ENCODE data around the gene LEMD3. TPM values are rescaled to one million over a fixed set of nuclear protein-coding genes. Genes with fewer than 3 reads are reported as not detected.
A peak's percentile ranks its signal among the peaks of the same experiment; 100 is the strongest.

LEMD3 gene
- total RNA-seq, 1 donor from 2014 or later: 27.7 TPM

DNA sequence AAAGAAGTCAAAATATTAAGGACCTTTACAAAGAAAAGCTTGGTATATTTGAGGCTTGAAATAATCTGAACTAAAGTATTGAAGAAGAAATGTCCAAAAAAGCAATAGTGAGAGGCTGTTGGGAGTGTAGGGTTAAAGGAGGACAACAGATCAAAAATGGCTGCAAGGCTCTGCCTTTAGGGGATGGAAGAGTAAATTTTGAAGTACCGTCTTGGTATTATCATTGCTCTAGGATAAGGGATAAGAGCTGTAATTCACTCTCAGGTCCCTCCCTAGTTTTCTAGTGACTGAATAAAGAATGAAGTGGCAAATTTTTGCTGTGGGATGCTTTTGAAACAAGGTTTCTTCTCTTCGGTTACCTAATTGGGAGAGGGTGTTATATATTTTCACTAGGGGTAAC, 38.7 kb downstream of the LEMD3 start:
- no peak for DNase-seq (ENCODE audit: low spot score)

DNA sequence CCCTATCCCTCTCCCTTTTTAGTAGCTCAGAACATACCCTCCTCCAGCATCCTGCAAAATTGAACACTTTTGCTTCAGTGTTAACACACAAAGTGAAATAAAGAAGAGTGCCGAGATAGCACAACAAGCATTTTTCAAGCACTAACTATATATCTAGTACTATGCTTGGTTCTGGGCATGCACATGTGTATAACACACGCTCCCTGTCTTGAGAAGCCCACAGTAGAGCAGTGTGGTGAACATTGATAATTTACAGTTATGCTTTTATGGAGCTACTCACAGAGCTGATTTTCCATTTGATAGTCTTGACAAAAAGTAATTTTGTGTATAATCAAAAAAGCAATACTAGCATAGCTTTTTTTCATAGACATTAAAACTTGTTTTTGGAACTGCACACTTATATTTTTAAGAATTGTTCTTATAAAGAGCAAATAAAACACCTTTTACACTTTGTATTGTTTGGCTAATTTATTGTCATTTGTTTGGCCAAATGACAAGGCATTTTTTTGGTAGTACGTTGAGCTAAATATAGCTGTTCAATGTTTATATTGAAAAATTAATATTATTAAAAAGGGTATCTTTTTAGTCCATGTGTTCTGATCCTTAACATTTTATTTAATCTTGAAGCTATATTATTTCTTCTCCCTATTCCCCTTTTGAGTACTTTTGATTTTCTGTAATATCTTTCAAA, 39.7 kb downstream of the LEMD3 start:
- DNase-seq (ENCODE audit: low spot score): no peak

DNA sequence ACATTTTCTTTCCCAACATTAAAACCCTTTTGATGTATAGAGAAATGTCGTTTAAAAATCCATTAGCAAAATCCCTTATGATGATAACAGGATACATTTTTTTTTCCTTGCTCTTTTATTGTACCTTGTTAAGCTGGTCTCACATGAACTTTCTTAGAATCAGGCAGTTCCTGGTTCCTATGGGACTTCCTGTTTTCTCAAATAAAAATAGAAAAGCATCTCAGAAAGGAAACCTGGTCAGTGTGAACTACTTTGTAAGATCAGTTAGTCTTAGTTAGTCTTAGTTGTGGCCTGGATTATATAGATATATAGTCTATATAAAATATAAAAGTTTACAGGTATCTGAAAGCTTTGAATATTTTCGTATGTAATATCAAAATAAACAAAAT, 40.3 kb downstream of the LEMD3 start:
- no peak for DNase-seq (ENCODE audit: low spot score)

DNA sequence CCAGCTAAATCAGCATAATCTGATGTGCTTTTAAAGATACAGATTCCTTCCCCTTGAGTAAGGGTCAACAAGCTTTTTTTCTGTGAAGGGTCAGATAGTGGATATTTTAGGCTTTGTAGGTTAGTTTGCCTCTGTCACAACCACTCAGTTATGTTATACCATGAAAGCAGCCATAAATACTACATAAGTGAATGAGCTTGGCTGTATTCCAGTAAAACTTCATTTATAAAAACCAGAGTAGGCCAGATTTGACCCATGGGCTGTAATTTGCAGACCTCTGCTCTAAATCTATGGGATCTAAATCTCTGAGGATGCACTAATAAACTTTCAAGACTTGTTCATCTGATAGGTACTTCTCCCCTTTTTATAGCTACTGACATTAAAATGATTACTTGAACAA, 47.7 kb downstream of the LEMD3 start:
- no peak for DNase-seq (ENCODE audit: low spot score)

DNA sequence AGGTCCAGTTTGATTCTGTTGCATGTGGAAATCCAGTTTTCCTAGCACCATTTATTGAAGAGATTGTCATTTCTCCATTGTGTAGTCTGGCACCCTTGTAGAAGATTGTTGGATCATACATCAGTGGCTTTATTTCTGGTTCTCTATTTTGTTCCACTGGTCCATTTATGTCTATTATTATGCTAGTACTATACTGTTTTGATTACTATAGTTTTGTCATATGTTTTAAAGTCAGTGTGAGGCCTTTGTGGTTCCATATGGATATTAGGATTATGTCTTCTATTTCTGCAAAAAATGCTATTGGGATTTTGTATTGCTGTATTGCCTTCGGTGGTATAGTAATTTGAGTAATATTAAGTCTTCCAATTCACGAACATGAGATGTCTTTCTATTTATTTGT, 51.4 kb downstream of the LEMD3 start:
- no peak for DNase-seq (ENCODE audit: low spot score)

DNA sequence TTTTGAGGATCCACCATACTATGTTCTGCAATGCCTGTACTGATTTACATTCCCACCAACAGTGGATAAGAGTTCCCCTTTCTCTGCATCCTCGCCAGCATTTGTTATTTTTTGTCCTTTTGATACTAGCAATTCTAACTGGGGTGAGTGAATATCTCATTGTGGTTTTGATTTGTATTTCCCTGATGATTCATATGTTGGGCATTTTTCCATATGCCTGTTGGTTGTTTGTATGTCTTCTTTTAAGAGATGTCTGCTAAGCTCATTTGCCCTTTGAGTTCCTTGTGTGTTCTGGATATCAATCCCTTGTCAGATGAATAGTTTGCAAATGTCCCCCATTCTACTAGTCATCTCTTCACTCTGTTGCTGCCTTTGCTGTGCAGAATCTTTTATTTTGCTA, 60.1 kb downstream of the LEMD3 start:
- DNase-seq (ENCODE audit: low spot score): no peak

DNA sequence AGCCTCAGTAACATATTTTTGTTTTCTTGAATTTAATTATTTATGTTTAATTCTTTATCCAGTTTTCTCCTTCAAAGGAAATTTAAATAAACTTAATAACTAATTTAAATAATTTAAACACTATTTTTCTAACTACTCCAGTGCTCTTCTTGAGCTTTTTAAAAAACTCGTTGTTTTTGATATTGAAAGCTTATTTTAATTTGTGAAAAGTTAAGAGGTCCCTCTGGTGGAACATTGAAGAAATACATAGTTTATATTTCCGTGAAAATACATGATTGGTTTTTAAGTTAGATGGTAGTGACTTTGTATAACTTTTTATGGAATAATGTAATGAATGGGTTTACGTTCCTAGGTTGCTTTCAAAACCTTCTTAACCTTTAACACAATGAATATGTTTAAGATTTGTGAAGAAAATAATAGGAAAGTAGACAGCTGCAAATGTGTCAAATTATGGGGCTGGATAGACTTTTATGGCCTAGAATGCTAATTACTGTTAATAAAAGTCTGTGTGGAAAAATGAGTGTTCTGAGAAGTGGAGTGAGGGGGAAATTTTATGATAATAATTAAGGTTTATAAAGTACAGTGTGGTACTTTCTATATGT, 63.2 kb downstream of the LEMD3 start:
- DNase-seq (ENCODE audit: low spot score): no peak

DNA sequence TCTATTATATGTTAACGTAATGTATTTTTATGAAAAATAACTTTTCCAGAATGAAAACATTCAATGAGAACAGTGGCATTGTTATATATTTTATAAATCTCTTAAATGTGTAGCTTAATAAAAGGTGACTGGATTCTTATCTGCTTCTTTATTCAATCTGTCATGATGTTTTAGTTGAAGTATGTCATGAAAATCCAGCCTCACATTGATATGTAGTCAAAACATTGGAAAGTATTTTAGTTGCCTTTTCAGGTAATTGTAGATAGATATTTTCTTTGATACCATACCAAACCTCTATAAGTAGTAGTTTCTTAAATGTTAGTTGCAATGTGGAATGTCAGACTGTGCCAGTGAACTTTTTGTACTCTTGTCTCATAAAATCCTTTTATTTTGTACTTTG, 67.8 kb downstream of the LEMD3 start:
- DNase-seq (ENCODE audit: low spot score): no peak

DNA sequence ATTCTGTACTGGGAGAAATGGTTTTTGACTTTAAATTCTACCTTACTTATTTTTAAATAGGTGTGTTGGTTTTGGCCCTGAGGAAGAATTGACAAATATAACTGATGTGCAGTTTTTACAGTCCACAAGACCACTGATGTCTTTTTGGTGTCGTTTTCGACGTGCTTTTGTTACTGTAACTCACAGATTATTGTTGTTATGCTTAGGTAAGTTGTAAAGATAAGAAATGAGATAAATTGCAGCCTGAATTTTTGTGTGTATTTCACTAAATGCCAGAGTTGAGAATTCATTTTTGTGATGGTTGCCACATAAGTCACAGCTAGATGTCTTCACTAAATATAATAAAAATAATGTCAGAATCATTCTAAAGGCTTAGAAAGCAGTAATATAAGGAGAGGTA, 69.2 kb downstream of the LEMD3 start:
- DNase-seq (ENCODE audit: low spot score): no peak

DNA sequence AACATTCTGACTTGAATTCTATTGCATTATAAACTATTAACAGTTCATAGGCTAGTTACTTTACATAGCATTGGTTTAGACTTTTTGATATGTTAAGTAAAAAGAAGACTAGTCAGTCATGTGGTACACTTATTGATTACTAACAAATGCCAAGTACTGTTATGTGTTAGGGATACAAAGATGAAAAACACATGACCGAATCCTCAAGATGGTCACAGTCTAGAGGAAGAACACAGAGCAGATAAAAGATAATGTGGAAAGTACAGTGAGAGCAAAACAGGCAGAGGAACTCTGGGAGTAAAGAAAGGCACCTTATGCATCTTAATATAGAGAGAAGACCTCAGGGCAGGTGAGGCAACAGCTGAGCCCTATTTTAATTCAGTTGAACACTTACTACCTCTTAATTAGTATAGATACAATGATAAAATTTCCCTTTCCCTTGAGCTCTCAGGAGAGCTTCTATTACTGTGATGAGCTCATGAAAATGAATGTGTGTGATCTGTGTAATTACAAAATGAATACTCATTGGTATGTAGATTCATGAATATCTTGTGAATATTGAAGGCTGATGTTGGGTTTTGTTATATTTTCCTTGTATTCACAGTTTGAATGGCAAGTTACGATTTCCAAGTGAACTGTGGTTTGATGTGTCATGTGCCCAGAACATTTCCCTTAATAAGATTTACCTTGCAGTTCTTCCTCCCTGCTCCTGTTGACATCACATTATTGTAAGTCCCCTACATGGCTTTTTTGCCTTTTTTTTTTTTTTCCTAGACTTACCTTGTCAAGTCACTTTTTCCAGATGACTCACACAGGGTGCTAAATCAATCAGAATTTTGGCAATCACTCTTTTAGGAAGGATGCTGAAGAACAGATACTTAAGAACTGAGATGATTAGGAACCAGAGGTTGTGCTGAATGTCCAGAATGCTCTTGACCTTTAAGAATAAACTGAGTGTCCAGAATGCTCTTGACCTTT, 79.6 kb downstream of the LEMD3 start:
- DNase-seq (ENCODE audit: low spot score): no peak

DNA sequence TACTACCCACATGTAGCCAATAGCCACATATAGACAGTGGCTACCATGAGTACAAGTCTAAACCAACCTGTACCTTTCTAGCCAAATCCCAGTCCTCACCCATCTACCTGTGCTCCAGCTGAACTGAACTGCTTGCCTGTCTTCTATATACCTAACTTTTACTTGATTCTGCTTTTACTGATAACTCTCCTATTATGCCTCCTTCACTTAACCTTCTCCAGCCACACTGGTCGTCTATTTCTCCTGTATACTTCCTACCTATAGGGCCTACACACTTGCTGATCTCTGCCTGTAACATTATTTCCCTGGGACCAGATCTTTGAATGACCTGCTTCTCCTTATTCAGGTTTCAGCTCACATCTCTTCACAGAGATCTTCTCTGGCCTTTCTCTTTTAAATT, 83.1 kb downstream of the LEMD3 start:
- DNase-seq (ENCODE audit: low spot score): no peak

DNA sequence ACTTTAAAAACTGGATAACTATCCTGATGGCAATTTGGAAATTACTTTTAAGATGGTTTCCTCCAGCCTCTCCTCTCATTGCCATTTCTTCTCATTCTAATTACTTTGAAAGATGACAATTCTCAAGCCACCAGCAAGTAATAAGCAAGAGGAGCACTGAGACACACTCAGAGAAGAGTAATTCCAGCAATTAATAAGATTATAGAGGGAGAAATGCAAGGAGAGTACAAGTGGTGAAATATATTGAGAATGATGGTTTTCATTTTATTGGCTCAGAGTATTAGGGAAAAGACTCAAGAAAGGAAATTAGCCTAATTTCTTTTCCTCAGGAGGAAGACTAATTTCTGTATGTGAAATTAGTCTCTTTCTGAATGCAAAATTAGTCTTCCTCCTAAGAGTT, 88.6 kb downstream of the LEMD3 start:
- DNase-seq (ENCODE audit: low spot score): no peak

DNA sequence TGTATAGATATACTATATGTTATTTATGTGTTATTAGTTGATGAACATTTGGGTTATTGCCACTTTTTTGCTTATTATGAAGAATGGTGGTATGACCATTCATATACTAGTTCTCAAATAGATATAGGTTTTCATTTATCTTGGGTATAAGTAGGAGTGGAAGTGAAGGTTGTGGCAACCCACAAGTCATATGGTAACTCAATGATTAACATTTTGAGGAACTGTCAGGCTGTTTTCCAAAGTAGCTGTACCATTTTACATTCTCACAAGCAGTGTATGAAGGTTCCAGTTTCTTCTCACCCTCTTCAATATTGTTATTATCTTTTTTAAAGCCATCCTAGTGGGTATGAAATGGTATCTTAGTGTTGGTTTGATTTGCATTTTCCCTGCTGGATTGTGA, 90.1 kb downstream of the LEMD3 start:
- DNase-seq (ENCODE audit: low spot score): no peak

DNA sequence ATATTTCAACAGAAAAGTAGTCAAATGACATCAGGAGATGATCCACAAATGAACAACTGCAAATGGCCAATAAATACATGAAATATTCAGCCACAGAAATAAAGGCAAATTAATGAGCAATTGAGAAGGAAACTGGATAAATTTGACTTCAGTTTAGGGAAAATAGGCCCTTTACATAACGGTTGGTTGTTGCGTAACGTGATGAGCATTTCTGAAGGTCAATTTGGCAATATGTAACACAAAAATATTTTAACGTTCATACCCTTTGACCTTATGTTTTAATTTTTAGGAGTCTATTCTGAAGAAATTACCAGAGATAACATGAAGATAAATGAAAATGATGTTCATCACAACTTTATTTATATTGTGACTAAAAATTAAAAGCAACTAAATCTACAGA, 94.4 kb downstream of the LEMD3 start:
- DNase-seq (ENCODE audit: low spot score): no peak

DNA sequence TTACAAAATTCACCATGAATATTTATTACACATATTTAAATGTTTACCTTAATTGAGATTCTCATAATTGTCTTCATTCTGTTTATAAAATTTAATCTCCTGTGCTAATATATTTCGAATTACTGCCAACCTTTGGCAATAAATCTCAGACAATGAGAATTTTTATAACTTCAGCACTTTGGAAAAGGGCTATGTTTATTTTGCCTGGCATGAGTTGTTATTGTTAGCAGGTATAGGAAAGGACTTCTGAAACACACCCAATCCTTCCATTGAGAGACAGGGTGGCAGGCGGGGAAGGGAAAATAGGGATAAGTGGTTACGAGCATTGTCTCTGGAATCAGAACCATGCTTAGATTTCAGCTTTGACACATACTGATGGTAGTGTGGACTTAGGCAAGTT, 97.0 kb downstream of the LEMD3 start:
- no peak for DNase-seq (ENCODE audit: low spot score)

DNA sequence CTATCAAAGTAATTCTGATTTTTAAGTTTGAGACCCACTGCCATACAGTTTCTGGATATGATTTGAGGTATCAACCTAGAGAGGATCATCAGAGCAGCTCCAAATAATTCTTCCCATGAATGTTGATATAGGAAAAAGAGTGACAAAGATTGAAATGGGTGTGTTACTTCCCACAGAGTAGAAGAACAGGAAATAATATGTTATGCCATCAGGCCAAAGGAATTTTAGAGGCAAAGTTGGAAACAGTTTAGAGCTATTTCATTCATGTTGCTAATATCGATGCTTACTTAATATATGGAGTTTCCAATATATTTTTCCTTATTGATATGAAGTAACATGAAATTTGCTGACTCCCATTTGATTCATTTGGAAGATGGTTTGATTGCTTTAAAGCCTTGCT, 100.2 kb downstream of the LEMD3 start:
- DNase-seq (ENCODE audit: low spot score): no peak

DNA sequence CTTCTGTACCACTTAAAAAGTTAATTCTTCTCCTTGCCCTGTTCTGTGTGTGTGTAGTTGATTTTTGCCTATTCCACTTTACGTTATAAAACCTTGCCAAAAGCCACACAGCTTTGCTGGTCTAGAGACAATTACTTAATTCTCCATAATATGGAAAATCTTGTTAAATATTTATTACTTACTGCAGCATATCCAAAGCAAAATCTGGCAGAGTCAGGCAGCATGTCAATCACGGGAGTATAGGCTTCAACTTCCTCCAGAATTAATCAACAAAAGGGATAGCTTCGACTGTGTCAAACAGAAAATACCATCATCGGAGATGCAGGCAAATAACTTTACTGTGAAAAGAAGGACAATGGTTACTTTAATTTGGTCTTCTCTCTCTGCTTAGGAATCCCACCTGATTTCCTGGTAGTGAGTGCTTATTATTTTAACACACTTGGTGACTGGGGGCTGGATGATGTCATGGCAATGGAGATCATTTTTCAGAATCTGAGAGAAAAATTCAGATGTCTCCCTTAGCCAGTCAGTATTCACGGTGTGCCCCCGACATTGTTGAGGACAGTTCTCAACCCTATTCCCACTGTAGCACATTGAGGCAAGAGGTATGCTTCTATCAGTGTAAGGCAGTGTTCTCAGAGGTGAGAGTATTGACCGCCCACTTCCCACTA, 105.4 kb downstream of the LEMD3 start:
- no peak for DNase-seq (ENCODE audit: low spot score)

DNA sequence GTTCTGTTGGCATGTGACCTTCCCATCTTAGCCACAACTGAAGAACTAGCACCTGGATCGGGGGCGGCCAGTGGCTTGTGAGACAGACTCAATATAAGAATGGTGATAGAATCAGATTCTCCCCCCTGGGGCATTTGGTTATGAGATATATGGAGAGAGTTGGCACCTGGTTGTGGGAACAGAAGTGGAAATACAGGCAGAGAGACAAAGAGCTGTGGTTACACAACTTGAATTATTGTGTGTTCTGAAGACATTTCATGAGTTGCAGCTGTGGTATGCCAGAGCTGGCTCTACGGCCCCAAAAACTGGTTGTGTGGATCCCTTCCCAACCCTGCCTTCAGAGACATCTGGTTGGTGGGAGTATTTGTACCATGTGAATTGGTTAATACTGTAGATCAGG, 106.2 kb downstream of the LEMD3 start:
- no peak for DNase-seq (ENCODE audit: low spot score)

DNA sequence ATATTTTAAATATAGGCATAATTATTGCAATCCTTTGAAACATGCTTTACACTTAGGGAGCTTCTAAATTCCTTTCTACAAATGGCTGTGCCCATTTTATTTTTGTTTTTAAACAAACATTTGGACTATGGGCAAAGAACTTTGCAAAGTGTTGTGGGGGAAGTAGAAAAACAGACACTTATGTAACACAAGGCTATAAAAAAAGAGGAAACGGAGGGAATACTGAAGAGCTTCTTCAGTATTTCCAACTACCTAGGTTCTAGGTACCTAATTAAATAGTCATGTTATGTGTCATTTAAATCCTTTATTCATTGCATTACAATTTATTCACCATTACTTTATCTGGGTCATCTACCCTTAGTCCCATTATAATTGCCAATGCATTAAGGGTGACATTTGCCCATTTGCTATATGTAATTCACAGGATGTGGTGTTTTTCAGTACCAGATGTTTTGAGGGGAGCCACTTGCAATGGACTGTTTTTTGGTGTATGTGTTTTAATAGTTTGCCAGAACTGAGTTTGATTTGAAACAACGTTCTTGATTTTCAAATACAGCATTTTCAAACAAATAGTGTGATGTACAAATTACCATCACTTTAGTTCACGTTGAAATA, 107.6 kb downstream of the LEMD3 start:
- no peak for DNase-seq (ENCODE audit: low spot score)

DNA sequence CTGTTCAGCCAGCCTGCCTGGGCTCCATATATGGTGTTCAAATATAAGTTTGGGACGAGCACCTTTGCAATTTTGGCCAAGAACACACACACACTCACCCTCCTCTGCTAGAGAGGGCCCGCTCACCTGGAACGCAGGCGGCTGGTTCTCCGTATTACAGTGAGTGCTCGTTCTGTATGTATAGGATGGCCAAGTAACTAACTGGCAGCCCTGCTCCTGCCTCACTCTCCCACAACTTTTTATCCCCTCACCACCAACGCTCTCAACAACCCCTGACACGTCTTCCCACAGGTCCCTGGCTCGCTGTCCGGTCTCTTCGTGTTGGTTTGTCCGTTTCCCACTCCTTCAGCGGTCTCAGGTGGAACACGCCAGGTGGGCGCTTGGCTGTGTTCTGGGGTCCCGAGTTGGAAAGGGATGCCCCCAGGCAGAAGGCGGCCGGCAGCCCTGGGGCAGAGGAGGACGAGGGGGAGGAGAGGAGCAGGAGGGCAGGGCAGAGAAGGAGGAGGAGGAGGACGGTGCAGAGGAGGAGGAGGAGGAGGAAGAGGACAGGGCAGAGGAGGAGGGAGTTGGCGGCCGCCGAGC, 108.7 kb downstream of the LEMD3 start:
- no peak for DNase-seq (ENCODE audit: low spot score)

DNA sequence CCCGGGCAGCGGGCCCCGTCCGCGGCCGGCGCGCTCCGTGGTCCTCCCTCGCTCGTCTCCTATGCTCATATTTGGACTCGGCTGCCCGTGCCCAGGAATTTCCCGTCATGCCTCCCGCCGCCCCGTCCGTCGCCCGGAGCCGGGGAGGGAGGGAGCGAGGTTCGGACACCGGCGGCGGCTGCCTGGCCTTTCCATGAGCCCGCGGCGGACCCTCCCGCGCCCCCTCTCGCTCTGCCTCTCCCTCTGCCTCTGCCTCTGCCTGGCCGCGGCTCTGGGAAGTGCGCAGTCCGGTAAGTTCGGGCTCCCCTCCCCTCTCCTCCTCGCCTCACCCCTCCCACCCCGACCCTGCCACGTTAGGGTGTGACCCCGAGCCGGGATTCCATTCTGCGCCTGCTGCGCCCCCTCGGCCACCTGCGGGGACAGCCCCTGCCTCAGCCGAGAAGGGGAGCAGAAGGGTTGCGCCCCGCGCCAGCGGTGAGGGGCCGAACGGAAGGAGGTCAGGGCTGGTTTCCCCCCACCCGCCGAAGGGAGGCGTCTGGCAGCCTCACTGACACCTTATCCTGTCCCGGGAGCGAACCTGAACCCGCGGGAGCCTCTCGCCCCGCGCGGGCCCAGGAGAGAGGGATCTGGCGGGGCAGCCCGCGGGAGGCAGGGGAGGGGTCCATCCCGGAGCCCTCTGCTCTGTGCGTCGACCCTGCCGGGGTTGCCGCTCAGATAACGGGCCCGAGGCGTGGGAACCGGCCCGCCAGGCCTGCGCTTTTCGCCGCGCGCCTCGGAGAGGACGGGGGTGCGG, 109.4 kb downstream of the LEMD3 start, which contains the start of gene MSRB3:
MSRB3 (plus strand) TSS at position 108 of the 793 bp plus-strand sequence. CDS start 29,897 bp downstream, outside the sequence.
- DNase-seq (ENCODE audit: low spot score): peak; percentile 67

Measured in mucosa of gallbladder (tissue), 1 donor.